Inflammatory macrophage treated with lipopolysaccharide for 4 hours (primary cell): Measurements from ENCODE around the gene SSX7.
A peak's percentile ranks its signal among the peaks of the same experiment; 100 is the strongest.
"Not testable (repeated sequence)": the region's sequence is repeated elsewhere in the genome, so short reads cannot be mapped to it uniquely, and the experiment has no call there.

Experiments used
- DNase-seq: peaks from one replicate; pipeline ENCODE4 v3.0.0-alpha.2; 2020

The SSX7 gene

DNA sequence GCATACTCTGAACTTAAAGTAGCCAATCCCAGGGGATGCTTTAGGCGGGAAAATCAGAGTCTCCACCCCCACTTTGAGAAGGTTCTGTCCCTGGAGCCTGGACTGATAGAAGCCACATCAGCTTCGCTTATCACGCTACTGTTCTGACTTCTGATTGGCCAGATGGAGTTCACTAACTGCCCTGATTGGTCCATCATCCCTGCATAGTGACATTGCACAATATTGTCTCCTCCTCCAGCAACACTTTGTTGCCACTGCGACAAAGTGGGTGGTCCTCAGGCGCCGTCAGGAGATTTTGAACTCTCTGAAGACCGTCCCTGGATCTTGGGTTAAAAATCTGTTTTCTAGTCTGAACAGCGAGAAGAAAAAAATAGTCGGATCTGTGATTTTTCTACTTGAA is at the start of gene SSX7:
TSS of gene SSX7 (minus strand) at position 101 of the 400 bp plus-strand sequence. CDS start 1,428 bp downstream, outside the sequence.
- not testable (repeated sequence) for DNase-seq

DNA sequence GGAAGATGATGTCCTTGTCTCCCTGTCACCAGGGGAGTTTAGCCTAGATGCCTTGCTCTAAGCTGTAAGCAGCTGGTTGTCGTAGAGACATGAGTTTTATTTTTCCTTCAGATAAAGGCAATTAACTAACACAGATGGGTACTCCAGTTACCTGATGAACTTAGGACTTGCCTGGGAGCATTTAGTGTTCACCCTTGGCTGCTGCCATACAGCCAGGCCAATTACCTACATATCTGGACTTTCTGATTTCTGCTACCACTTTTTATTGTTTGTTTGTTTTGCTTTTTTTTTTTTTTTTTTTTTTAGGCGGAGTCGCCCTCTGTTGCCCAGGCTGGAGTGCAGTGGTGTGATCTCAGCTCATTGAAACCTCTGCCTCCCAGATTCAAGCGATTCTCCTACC is 37.3 kb upstream of the SSX7 start:
- DNase-seq = not testable (repeated sequence)

GRCh38 chrX:52662218-52662617 is 7.5 kb upstream of the SSX7 start:
- DNase-seq = not testable (repeated sequence)

GRCh38 chrX:52655475-52655874 is 775 bp upstream of the SSX7 start:
- not testable (repeated sequence) for DNase-seq

DNA sequence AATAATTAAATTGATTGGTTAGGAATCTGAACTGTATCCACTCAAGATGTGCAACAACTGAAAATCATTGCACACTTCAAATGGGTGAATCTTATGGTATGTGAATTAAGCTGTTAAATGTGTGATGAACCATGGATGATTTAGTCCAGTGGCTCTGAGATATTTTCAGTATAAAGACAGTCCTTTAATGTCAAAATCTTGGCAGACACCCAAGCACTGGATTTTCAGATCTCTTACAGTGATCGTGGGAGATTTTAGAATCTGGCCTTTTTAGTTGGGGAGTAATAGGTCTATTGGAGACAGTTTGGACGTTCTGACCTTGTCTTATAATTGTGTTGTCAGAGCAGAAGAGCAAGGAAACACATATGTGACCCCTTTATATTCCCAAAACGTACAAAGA is 4.0 kb downstream of the SSX7 start:
- not testable (repeated sequence) for DNase-seq

GRCh38 chrX:52648956-52649355 is 5.7 kb downstream of the SSX7 start:
- DNase-seq = not testable (repeated sequence)

DNA sequence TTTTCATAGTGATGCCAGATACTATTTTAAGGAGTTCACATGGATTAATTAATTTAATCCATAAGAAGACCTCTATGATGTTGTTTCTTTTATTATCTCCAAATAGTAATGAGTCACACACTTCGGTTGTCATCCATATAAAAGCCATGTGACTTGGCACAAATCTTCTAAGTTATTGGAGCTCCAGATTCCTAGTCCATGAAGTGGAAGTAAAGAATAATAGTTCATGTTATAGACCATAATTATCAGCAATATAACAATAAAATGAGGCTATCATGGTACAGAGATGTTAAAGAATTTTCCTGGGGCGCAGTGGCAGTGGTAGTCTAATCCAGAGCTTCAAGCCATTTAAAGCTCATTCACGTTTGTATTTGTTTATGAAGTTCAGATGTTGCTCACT is 26.2 kb downstream of the SSX7 start:
- not testable (repeated sequence) for DNase-seq

DNA sequence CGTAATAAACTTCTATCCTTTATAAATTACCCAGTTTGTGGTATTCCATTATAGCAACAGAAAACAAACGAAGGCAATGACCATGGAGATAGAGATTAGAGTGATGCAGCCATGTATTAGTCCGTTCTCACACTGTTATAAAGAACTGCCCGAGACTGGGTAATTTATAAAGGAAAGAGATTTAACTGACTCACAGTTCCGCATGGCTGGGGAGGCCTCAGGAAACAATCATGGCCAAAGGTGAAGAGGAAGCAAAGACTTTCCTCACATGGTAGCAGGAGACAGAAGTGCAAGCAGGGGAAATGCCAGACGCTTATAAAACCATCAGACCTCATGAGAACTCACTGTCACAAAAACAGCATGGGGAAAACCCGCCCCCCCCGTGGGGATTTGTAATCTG is 34.0 kb downstream of the SSX7 start:
- DNase-seq = peak; percentile 8

DNA sequence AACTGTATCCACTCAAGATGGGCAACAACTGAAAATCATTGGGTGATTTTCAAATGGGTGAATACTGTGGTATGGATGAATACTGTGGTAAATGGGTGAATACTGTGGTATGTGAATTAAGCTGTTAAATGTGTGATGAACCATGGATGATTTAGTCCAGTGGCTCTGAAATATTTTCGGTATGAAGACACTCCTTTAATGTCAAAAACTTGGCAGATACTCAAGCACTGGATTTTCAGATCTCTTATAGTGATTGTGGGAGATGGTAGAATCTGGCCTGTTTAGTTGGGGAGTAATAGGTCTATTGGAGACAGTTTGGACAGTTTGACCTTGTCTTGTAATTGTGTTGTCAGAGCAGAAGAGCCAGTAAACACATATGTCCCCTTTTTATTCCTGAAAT is 45.7 kb downstream of the SSX7 start:
- no peak for DNase-seq

- DNase-seq = not testable (repeated sequence)
Measured at GRCh38 chrX:52603151-52603550, 51.5 kb downstream of the SSX7 start.

DNA sequence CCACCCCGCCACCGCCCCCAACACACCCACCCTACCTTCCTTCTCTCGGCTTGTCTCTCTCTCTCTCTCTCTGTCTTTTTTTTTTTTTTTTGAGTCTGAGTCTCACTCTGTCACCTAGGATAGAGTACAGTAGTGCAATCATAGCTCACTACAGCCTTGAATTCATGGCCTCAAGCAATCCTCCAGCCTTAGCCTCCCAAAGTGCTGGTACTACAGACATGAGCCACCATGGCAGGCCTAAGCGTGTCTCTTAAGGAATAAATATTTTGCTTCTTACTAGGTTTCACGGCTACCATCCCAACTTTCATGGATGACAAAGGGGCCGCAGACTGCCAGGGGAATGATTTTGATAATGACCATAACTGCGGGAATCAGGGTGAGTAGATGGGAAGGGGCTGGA is 55.8 kb downstream of the SSX7 start:
- no peak for DNase-seq

GRCh38 chrX:52594658-52595057 is 60.0 kb downstream of the SSX7 start:
- DNase-seq = no peak
